Hypothalamus (tissue), 51 donors: ENCODE measurements around the gene CCDC57.

ENCODE experiments used
- DNase-seq, 51 donors: peaks; one replicate each; lab custom pipeline; 2025; lab: John Stamatoyannopoulos, UW

Gene CCDC57

GRCh38 chr17:82180776-82181528 is 31.7 kb downstream of the CCDC57 start:
- DNase-seq, result peak in 3 of 51 donors; percentile 4 to 27 (median 16)

- DNase-seq, result no peak
Measured at GRCh38 chr17:82179946-82180475, 32.6 kb downstream of the CCDC57 start.

DNA sequence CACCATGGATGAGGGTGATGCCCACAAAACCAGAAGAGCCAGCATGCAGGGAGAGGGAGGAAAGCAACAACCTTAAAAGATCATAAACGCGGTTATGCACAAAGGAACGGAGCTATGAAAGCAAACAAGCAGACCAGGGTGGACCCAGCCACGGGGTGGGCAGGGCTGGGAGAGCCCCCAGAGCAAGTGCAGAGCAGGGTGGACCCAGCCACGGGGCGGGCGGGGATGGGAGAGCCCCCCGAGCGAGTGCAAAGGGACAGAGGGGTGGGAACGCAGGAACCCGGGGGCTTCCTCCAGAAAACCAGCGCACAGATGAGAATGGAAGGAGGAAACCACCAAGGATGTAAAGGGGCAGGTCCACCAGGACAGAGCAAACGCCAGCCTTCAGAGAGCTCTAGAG is 33.2 kb downstream of the CCDC57 start:
- DNase-seq, result no peak

DNA sequence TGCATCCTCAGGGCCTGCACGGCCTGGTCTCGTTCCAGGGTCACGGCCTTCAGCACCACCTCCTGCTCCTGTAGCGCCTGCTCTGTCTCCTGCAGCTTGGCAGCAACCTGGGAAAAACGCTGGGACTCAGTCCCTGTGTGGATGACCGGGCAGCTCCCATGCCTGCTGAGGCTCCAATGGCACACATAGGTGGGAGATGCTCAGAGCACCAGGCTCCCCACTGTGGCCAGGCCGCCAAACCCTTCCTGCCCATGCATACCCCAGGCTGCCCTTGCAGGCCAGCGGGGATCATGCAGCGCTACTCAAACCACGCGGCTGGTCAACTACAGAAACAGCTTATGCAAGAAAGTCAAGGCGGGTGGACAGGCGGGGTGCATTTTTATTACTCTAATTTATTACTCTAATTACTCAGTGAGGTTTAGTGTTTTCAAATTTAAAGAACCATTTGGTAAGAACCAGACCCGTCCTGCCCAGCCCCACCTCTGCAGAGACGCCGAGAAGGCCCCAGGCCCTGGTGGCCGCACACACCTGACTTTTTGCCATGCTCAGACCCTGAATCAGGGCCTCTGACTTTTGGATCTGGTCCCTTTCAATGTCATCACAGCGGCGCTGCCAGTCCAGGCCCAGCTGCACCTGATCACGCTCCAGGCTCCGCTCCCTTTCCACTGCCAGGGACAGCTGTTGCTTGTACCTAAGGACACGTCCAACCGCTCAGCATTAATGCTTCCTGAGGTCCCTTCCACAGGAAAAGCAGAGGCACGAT is 34.0 kb downstream of the CCDC57 start:
- no peak for DNase-seq

- no peak for DNase-seq
Measured at GRCh38 chr17:82177761-82178498, 34.7 kb downstream of the CCDC57 start.

DNA sequence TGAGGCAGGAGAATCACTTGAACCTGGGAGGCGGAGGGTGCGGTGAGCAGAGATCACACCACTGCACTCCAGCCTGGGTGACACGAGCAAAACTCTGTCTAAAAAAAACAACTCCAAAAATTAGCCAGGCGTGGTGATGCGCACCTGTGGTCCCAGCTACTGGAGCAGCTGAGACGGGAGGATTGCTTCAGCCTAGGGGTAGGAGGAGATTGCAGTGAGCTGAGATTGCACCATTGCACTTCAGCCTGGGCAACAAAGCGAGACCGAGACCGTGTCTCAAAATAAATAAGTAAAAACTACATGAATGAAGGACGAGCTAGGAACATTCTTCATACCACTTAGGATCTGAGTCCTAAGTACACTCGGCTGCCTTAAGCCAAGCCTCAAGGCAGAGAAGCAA is 35.4 kb downstream of the CCDC57 start:
- DNase-seq, result no peak

GRCh38 chr17:82175951-82176350 is 36.7 kb downstream of the CCDC57 start:
- DNase-seq, result peak in 12 of 51 donors; percentile 1 to 44 (median 22)

DNA sequence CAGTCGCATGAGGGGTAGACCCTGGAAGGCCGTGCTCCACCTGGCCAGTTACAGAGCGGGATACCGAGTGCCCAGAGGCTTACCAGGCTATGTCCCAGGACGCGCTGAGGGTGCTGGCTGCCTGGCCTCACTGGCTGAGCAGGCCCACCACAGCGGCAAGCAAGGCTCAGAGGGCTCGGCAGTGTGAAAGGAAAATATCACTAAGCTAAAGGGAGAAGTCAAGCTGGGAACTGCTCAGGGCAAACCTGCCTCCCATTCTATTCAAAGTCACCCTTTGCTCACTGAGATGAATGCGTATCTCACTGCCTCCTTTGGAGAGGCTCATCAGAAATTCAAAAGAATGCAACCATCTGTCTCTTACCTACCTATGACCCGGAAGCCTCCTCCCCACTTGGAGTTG is 37.4 kb downstream of the CCDC57 start:
- DNase-seq, result no peak

DNA sequence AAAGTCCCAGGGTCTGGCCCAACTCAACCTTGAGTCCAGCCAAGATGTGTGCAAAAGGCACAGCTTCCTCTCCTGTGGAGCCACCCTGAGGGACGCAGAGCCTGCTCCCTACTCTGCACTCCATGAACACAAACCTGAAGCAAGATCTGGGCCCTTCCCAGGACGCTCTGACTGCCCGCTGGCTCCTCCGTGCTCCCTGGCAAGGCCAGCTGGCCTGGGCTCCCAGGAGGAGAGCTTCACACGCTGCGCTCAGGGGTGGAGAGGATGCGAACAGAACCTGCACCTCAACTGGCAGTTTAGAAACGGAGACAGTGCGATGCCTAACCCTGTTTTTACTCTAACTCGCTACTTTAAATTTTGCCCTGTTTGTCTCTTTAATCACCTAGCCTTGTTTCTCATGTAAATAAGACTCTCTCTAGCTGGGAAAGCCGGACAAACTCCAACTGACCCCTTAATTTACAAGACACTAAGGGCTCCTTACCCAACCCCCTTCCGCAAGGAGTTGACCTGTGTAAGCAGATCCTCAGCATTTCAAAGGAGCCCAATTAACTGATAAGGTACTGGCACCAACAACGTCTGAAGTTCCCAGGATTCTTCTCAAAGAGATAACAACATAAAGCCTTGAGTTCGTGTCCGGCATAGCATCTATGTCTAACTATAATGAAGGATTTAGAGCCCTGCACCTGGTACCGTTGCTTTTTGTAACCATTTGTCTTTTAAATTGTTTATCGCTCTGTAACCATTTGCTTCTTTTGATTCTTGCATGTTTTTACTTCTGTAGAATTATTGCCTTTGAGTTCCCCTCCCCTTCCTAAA is 38.4 kb downstream of the CCDC57 start:
- peak in 1 of 51 donors; percentile 2 for DNase-seq

DNA sequence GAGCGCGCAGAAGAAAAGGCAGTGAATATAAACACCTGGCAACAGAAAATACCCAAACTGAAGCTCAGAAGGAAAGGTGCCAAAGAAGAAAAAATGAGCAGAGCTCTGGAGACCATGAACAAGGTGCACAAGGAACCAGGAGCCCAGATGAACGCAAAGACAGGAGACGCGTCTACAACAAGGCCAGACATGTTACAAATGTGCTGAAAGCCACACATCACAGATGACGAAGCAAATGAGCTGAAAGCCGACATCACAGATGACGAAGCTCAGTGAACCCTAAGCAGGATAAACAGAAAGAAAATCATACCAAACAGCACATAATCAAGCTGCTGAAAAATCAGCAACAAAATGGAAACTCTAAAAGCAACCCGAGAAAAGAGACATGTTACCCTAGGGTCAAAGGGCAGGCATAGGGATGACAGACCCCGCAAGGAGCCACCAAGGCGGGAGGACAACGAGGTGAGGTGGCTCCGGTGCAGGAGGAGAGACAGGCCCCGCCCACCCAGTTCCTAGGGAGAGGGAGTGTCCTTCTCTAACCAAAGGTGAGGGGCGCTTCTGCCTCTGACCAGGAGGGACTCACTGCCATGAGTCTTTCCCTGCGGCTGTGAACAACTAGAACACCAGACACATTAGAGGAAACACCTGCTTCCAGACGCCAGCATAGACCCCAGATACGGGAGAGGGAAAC is 39.1 kb downstream of the CCDC57 start:
- no peak for DNase-seq

DNA sequence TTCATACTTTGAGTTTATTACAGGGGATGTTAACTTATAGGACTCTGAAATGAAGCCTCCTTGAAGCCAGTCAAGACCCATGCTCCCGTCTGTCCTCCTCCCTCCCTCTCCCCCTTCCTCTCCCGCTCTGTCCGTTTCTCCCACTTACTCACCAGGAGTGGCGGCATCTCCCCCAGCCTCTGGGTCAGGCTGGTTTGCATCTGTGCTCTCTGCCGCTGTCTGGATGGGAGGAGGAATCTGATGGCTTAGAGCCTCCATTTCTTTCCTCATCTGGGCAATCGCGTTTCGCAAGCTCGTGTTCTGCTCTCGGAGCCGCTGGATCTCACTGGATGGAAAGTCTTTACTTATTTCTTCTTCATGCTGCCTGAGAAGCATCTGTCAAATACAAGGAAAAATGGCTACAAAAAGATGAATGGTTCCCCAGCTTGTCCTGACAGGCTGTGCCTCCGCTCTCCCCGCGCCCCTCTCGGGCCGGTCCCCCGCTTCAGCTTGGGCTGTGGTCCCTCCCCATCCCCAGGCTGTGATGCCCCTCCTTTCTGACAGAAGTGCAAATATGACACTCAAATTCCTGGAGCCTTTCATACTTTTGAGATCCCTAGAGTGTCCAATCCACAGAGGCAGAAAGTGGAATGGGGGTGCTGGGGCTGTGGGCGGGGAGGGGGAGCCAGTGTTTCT is 40.0 kb downstream of the CCDC57 start:
- no peak for DNase-seq

DNA sequence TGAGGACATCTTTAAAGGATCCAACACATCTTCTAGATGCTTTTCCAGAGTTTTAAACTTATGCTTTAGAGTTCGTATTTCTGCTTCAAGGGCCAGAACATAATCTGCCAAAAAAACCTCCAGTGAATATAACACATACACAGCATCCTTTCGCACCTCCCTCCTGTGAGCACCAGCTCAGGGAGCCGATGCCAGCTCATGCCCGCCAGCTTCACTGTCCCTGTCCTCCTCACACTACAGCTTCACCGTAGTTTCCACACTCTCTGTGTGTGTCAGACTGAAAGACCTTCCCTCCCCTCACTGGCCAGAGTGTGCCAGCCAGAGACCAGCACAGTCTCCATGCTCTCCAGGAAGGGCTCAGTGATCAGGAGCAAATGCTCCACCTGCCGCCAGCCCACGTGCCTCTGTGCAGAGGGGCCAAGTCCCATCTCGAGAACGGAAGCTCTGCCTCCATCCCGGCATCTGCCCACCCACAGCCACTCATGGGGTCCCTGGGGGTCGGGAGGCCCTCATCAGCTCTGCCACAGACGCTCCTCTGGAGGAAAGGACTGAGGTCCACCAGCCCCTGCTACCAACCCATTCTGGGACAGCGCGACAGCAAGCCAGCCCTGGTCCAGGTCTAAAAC is 40.8 kb downstream of the CCDC57 start:
- peak in 1 of 51 donors; percentile 39 for DNase-seq

- peak in 1 of 51 donors; percentile 18 for DNase-seq
Measured at GRCh38 chr17:82170412-82170961, 42.2 kb downstream of the CCDC57 start.

DNA sequence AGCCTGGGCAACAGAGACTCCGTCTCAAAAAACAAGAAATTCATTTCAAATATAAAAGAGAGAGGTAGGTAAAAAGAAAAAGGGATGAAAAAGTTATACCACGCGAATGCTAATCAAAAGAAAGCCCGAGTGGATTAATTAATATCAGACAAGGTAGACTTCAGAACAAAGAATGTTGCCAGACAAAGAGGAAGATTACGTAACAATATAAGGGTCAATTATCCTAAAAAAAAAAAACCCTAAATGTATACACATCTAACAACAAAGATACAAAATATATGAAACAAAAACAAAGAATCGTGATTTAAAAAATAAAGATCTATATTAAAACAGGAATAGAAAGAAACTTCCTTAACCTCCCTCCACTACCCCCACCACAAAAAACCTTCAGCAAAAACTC is 44.1 kb downstream of the CCDC57 start:
- no peak for DNase-seq

DNA sequence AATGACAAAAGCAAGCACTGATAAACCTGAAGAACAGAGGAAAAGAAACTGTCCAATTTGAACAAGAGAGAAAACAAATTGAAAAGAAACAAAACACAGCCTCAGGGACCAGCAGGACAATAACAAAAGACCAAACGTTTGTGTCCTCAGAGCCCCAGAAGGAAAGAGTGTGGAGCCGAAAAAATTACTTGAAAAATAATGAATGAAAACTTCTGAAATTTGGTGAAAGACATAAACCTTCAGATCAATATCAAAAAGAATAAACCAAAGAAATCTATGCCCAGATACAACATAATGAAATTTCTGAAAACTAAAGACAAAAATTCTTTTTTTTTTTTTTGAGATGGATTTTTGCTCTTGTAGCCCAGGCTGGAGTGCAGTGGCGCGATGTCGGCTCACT is 45.6 kb downstream of the CCDC57 start:
- no peak for DNase-seq

GRCh38 chr17:82164853-82165252 is 47.8 kb downstream of the CCDC57 start:
- no peak for DNase-seq

DNA sequence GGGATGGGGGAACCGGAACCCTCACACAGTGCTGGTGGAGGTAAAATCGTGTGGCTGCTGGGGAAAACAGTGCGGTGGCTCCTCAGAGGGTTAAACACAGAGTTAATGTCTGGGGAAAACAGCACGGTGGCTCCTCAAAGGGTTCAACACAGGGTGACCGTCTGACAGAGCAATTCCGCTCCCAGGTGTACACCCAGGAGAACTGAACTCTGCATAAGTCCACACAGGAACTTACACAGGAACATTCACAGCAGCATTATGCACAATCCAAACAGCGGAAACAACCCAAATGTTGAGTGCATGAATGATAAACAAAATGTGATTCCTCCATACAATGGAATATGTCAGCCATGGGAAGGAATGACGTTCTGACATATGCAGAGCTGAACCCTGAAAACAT is 51.4 kb downstream of the CCDC57 start:
- no peak for DNase-seq

GRCh38 chr17:82160075-82160474 is 52.6 kb downstream of the CCDC57 start:
- no peak for DNase-seq
